Panc1 (cell line): ENCODE results near the gene CTNNBIP1.

Source experiments
- POLR2AphosphoS5 ChIP-seq: IDR thresholded peaks from 2 replicates; pipeline ENCODE4 v1.6.1; 2012; ENCODE audit warnings: mild to moderate bottlenecking, low read depth, low read length, moderate library complexity
- SIN3A ChIP-seq: IDR thresholded peaks from 2 replicates; pipeline ENCODE4 v1.6.1; 2012; ENCODE audit warnings: low read depth, mild to moderate bottlenecking, low read length, moderate library complexity, borderline replicate concordance; ENCODE audit not compliant: insufficient read depth
- TCF7L2 ChIP-seq: IDR thresholded peaks from 2 replicates; pipeline ENCODE4 v1.6.1; 2011; ENCODE audit warnings: mild to moderate bottlenecking, low read depth, low read length, inconsistent platforms
- TF ChIP-seq, protein P1 (sequence below): fragments of 450-650 bp; IDR thresholded peaks from 2 replicates; pipeline ENCODE4 v1.5.1; 2017; ENCODE audit warnings: mild to moderate bottlenecking
- TF ChIP-seq, protein P2 (sequence below), 2 experiments: IDR thresholded peaks; 2 replicates each; pipeline ENCODE4 v1.6.1; 2011 to 2012; ENCODE audit warnings: low read depth in 2 of 2, control low read depth in 1 of 2, low read length in 1 of 2, mild to moderate bottlenecking in 1 of 2, moderate library complexity in 1 of 2; ENCODE audit not compliant: insufficient read depth in 1 of 2

DNA sequence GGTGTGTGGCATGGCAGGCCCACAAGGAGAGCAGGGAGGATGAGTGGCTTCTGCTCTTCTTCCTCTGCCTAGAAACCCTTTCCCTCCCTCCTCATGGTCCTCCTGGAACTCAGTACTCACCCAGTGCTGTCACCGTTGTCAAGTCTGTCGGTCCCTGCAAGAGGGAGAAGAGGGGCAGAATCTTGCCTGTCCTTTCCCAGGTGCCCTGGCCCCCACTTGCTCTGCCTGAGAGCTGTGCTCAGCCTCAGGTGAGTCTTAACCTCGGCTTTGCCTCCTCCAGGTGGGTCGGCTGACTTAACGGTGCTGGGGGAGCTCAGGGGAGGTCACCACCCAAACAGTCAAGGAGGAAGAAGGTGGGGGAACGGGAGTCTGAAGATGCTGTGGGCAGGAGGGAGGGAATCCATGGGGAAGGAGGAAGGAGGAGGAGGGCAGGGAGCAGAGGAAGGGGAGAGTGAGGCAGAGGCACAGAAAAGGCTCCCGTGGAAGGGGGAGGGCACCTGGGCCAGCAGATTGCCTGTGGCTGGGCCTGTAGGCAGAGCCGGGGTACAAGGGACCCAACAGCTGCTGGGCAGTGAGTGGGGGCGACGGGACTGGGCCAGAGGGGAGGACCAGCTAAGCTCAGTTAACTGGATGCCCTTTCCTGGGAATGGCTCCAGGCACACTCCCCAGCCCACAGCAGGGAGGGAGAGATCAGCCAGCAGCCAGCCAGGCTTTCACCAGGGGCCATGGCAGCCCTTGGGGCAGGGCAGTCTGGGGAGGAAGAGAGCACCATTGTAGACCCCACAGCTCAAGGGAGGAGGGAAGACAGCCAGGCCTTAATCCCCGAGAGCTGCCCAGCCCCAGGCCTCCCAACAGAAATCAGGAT is 26.3 kb downstream of the CTNNBIP1 start:
- TF ChIP-seq POLR2AphosphoS5, result no peak
- TF ChIP-seq, protein P1, sequence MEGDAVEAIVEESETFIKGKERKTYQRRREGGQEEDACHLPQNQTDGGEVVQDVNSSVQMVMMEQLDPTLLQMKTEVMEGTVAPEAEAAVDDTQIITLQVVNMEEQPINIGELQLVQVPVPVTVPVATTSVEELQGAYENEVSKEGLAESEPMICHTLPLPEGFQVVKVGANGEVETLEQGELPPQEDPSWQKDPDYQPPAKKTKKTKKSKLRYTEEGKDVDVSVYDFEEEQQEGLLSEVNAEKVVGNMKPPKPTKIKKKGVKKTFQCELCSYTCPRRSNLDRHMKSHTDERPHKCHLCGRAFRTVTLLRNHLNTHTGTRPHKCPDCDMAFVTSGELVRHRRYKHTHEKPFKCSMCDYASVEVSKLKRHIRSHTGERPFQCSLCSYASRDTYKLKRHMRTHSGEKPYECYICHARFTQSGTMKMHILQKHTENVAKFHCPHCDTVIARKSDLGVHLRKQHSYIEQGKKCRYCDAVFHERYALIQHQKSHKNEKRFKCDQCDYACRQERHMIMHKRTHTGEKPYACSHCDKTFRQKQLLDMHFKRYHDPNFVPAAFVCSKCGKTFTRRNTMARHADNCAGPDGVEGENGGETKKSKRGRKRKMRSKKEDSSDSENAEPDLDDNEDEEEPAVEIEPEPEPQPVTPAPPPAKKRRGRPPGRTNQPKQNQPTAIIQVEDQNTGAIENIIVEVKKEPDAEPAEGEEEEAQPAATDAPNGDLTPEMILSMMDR, result no peak
- TF ChIP-seq SIN3A, result no peak
- TF ChIP-seq, protein P2, sequence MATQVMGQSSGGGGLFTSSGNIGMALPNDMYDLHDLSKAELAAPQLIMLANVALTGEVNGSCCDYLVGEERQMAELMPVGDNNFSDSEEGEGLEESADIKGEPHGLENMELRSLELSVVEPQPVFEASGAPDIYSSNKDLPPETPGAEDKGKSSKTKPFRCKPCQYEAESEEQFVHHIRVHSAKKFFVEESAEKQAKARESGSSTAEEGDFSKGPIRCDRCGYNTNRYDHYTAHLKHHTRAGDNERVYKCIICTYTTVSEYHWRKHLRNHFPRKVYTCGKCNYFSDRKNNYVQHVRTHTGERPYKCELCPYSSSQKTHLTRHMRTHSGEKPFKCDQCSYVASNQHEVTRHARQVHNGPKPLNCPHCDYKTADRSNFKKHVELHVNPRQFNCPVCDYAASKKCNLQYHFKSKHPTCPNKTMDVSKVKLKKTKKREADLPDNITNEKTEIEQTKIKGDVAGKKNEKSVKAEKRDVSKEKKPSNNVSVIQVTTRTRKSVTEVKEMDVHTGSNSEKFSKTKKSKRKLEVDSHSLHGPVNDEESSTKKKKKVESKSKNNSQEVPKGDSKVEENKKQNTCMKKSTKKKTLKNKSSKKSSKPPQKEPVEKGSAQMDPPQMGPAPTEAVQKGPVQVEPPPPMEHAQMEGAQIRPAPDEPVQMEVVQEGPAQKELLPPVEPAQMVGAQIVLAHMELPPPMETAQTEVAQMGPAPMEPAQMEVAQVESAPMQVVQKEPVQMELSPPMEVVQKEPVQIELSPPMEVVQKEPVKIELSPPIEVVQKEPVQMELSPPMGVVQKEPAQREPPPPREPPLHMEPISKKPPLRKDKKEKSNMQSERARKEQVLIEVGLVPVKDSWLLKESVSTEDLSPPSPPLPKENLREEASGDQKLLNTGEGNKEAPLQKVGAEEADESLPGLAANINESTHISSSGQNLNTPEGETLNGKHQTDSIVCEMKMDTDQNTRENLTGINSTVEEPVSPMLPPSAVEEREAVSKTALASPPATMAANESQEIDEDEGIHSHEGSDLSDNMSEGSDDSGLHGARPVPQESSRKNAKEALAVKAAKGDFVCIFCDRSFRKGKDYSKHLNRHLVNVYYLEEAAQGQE (IDR thresholded peaks at IDR 0.05; ENCODE audit: insufficient read depth in 1 of 2, low read depth in 2 of 2, low read length in 1 of 2), result no peak
- TF ChIP-seq TCF7L2, result no peak
